OCI-LY7 (cell line): ENCODE results near the gene RNF152.

Experiments used
- EZH2phosphoT487 ChIP-seq: fragments of 200-600 bp; sonication (generic); IDR thresholded peaks from 2 replicates; pipeline ENCODE4 v1.6.1; 2018; ENCODE audit warnings: low read depth, borderline replicate concordance, mild to moderate bottlenecking, mixed run types, antibody characterized with exemption, low read length, moderate library complexity, mixed read lengths
- TF ChIP-seq, protein P1 (sequence below): fragments of 200-600 bp; sonication (generic); conservative IDR thresholded peaks from 2 replicates; pipeline ENCODE4 v1.5.1; 2014; ENCODE audit warnings: mild to moderate bottlenecking, antibody characterized with exemption, low read length, moderate library complexity, mixed read lengths

DNA sequence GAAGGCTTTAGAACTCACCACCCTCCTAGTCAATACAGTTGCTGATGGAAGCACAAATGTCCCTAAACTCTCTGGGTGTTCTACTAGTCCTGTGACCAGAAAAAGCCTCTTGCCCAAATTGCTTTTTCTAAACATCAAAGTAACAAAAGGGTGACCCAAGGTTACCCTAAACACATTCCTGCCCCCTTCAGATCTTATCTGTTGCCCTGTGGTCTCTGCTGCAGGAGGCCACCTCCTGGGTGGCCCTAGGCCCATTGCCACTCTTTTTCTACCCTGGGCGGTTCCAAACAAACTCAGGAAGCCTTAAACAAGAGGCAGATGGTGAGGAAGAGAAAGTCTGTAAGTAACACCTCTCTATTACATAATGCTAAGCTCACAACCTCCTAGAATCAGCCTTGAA lies 3.3 kb downstream of the RNF152 start:
- TF ChIP-seq, protein P1, sequence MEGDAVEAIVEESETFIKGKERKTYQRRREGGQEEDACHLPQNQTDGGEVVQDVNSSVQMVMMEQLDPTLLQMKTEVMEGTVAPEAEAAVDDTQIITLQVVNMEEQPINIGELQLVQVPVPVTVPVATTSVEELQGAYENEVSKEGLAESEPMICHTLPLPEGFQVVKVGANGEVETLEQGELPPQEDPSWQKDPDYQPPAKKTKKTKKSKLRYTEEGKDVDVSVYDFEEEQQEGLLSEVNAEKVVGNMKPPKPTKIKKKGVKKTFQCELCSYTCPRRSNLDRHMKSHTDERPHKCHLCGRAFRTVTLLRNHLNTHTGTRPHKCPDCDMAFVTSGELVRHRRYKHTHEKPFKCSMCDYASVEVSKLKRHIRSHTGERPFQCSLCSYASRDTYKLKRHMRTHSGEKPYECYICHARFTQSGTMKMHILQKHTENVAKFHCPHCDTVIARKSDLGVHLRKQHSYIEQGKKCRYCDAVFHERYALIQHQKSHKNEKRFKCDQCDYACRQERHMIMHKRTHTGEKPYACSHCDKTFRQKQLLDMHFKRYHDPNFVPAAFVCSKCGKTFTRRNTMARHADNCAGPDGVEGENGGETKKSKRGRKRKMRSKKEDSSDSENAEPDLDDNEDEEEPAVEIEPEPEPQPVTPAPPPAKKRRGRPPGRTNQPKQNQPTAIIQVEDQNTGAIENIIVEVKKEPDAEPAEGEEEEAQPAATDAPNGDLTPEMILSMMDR: no peak
- TF ChIP-seq EZH2phosphoT487: no peak
